Right kidney (tissue), 1 donor: ENCODE results near the gene DNAH9.
A peak's percentile ranks its signal among the peaks of the same experiment; 100 is the strongest.

Experiments used
- DNase-seq: peaks from one replicate; pipeline ENCODE4 v3.0.0-alpha.2; 2016

The DNAH9 gene

DNA sequence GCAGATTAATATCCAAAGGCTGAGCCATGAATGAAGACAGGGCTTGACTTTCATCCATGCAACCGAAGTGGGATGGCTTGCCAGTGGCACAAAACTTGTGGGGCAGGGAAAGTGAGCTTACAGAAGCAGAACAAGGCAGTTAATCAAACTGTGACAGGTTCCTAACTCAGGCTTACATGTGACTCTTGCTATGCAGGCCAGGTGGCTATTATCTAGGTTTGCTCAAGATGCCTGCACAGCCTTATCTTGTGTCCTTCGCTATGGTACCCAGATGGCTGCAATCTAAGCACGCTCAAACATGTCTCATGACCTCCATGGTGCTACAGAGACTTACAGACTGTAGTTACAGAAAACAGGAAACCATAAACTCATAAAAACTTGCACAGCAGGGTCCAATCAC, 8.6 kb upstream of the DNAH9 start:
- DNase-seq: no peak

- DNase-seq: no peak
Measured at GRCh38 chr17:11601661-11602060, 3.4 kb downstream of the DNAH9 start.

DNA sequence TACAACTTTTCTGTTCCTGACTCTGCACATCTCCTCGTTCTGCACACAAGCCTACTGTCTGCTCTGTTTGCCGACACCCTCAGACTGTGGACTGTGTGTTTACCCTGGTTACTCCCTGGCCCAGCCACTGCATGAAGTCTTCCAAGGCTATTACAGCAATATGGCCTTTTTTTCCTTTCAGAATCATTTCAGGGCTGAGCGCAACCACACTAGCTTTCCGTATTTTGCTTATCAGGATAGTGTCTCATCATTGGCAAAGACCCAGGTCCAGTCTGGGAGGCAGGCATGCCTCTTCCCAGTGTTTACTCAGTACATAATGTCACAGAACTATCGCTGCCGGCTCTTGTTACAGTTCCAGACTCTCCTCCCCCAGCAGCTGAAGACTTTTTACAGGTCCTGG, 10.1 kb downstream of the DNAH9 start:
- DNase-seq: peak; percentile 44

DNA sequence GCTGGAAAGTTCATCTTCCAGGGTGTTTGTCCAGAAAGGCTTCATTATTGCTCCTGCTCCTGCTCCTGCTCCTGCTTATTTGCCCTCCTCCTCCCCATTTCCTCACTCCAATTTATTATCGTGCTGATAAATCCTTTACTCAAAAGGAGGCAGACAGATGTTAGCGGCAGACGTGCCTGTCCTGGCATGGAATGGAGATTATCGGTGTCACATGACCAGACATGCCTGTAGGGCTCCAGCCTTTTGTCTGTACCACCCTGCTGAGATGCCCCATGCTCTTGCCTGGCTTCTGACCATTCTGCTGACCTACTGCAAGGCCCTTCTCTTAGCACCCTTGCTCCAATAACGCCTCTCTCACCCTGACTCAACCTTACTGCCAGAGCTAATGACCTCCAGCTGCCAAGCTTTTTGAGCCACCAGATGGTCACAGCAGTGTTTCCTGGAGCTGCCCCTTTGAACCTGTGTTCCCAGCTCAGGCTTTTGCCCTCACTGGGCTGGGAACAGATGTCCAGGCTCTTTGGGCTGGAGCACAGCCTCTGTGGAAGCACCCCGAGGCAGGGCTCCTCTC, 12.8 kb downstream of the DNAH9 start:
- no peak for DNase-seq

DNA sequence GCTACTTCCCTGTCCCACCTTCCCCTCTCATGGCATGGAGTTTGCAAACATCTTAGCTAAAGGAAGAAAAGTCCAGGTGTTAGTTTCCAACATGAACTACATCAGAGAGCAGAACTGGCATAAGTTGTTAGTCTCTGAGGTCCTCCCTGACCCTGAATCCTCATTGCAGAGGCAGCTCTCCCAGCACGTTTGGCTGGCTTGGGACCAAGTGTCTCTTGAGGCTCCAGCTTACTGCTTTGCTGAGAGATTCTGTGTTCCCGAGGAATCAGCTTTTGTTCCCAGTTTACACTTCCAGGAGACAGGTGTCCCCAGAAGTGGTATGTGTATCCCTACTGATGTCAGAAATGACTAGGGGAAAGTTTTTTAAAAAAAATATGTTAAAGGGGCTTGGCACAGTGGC, 14.7 kb downstream of the DNAH9 start:
- DNase-seq: no peak

DNA sequence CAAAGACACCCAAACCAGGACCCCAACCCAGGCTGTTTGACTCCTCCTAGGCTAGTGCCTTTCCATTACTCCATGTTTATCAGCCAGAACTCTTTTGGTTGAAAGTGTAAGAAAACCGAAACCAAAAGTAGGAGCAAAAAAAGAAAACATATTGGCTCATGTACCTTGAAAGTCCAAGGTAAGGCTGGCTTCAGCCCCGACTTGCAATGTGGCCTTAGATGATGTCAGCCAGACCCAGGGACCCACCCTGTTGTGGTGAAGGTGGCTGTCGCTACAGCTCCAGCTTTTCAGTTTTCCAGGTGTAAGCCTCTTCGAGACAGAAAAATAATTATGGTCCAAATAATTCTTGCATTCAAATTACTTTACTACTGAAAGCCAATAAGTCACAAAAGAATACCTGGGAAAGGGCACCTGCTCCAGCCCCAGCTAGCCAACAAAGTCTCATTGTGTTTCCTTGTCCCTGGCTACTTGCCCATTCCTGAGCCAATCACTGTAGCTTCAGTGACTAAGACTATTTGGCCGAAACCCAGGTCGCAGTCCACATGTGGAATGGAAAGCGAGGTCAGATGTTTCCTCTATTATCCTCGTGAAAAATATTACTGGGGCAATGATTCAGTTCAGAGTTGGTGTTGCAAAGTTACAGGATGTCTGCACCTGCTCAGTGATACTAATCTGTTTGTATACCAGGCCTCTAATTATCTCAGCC, 20.7 kb downstream of the DNAH9 start:
- no peak for DNase-seq

DNA sequence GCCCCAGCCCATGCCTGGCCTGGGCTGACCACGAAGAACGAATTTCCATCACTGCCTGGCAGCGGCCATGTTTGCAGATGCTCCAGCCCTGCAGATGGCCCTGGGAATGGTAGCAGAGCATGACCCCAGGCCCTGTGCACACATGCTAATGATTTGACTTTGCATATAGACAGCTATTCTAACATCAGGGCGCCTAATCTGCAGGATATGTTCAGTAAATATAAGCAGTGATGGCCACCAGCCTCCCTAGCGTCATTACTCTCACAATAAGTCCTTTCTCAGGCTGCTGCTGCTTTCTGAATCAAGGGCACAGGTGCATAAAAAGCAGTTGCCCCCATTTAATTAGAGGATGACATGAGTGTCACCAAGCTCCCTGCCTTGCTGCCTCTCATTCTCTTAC, 24.2 kb downstream of the DNAH9 start:
- no peak for DNase-seq

DNA sequence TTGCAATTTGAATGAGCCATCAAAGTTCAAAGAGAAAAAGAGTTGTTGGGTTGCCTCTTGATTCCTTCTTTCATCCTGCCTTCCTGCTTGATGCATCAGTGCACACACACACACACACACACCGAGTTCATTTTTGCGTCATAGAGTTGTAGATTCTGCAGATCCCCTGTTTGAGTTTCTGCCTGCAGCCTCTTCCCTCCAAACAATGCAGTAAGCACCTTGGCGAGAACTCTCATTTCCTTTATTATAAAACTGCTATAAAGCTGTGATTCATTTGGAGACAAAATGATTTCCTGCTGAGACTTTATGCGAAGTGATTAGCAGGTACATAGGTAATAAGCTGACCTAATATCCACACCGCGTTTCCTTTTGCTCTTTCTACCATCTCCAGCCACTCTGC, 26.7 kb downstream of the DNAH9 start:
- no peak for DNase-seq

GRCh38 chr17:11625878-11626277, 27.6 kb downstream of the DNAH9 start:
- DNase-seq: no peak

DNA sequence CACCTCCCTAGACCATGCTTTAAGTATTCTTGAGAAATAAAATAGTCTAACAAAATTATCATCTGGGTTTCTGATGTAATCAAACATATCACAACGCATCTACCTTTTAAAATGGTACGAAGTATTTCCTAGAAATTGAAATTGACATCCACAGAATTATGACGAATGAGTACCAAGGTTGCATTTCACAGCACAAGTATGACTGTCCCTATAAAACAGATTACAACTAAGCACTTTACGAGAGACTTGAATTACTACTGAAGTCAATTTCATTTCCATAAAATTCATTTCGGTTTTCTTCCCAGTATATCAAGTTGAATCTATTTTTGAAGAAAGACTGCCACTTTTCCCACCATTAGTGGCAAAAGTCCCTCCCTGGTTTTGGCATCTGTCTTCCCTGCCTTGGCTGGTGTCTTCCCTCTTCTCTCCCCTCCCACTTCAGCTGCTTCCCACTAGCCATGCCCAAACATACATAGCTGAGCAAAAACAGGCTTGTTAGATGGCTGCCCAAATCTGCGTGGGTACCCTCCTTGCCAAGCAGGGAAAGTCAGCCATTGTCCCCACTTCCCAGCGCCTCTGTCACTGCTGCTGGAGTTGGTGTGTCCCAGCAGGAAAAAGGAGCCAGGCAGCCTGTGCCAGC, 29.2 kb downstream of the DNAH9 start:
- DNase-seq: no peak

- no peak for DNase-seq
Measured at GRCh38 chr17:11628374-11628773, 30.1 kb downstream of the DNAH9 start.

DNA sequence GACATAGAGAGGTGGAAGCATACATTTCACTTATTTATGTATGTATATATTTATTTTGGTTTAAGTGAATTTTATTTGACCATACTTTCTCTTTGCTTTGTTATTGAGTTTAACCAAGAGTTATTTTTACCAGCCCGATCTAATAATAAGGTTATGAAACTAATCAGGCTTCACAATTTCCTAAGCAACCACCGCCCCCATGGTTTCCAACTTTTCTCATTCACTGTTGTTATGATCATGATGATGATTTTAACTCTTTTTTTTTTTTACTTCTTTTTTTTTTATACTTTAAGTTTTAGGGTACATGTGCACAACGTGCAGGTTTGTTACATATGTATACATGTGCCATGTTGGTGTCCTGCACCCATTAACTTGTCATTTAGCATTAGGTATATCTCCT, 30.6 kb downstream of the DNAH9 start:
- no peak for DNase-seq

DNA sequence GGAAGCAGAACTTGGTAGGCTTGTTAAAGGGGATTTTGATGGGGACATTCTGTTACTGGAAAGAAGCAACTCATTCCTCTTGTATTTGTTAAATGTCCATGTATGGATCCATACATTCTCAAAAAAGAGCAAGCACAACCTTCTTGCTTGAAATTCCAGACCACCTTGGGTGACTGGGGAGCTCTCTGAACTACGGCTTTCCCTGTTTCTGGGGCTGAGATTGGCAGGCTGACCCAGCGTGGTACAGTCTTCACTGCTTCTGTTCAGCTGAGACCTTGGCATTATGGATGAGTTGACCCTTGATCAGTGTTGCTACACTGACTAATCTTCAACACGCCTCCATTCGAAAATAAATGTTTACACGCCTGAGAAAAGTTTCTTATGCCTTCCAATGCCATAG, 38.5 kb downstream of the DNAH9 start:
- DNase-seq: no peak

GRCh38 chr17:11637796-11638195, 39.5 kb downstream of the DNAH9 start:
- DNase-seq: no peak

DNA sequence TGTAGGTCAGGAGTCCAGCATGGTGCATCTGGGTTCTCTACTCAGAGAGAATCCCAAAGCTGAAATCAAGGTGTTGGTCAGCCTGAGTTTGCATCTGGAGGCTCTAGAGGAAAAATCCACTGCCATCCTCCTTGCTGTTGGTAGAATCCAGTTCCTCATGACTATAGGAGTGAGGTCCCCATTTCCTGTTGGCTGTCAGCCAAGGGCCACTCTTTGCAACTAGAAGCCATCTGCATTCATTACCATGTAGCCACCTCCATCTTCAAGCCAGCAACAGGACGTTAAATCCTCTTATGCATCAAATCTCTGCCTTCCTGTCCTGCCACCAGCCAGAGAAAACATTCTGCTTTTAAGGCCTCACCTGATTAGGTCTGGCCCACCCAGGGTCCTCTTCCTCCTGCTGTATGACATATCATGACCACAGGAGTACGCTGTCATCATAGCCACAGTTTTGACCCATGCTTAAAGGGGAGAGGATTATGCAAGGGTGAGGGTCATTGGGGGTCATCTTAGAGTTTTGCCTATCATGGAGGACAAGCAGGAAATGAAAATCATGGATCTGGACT, 40.5 kb downstream of the DNAH9 start:
- no peak for DNase-seq

DNA sequence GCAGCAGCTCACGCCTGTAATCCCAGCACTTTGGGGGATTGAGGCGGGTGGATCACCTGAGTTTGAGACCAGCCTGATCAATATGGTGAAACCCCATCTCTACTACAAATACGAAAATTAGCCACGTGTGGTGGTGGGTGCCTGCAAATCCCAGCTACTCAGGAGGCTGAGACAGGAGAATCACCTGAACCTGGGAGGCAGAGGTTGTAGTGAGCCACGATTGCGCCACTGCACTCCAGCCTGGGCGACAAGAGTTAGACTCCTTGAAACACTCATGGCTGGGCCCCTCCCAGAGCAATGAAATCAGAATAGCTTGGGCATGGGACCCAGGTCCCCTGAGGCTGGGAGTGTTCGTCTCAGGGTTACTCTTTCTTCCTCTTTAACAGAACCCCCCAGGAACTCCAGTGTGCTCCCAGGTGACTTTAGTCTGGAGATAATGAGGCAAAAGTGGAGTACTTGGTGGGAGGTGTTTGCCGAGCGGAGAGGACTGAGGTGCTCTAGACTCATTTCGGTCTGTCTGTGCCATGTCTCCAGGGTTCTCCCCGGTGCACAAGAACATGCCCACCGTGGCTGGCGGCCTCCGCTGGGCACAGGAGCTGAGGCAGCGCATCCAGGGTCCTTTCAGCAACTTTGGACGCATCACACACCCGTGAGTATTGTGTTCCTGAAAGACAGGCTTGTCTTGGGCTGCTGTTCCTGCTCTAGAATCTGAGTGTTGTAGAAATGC, 41.6 kb downstream of the DNAH9 start:
- no peak for DNase-seq

- no peak for DNase-seq
Measured at GRCh38 chr17:11640463-11640814, 42.2 kb downstream of the DNAH9 start.

DNA sequence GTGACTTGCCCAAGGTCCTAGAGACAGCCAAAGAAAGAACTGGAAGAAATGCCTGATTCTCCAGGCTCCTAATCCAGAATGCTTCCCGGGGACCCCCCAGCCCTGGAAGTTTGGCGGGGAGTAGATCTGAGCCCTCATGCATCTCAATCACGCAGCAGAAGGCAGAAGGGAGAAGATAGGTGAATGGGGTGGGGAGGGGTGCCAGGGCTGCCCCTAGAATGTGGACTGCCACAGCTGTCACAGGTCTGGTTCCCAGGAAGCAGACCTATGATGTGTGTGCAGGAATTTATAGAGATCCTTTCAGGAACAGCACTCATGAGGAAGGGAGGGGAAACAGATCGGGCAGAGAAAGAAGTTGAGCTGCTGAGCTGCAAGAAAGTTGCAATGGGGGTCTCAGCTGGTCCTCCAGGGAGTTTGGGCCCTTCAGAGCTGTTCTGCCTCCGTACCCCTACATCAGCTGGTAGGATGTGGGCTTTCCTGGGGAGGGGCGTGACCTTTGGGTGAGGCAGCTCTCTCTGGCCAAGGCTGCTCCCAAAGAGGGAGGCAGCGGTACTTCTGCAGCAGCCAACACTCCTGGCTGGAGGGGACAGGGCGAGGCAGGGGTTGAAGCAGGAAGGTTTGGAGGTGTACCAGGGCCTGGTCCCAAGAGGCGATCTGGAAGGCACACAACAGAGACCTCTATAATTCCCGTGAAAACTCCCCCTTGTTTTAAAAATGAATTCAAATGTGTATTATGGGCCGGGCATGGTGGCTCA, 43.4 kb downstream of the DNAH9 start:
- no peak for DNase-seq

- DNase-seq: no peak
Measured at GRCh38 chr17:11642655-11643054, 44.4 kb downstream of the DNAH9 start.

DNA sequence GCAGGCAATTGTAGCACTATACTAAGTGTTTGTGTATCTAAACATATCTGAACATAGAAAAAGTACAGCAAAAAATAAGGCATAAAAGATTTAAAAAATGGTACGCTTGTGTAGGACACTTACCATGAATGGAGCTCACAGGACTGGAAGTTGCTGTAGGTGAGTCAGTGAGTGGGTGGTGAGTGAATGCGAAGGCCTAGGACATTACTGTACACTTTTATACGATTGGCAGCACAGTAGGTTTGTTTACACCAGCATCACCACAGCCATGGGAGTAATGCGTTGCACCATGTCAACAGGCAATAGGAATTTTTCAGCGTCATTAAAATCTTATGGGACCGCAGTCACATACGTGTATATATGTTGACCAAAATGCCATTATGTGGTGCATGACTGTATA, 45.6 kb downstream of the DNAH9 start:
- DNase-seq: no peak

DNA sequence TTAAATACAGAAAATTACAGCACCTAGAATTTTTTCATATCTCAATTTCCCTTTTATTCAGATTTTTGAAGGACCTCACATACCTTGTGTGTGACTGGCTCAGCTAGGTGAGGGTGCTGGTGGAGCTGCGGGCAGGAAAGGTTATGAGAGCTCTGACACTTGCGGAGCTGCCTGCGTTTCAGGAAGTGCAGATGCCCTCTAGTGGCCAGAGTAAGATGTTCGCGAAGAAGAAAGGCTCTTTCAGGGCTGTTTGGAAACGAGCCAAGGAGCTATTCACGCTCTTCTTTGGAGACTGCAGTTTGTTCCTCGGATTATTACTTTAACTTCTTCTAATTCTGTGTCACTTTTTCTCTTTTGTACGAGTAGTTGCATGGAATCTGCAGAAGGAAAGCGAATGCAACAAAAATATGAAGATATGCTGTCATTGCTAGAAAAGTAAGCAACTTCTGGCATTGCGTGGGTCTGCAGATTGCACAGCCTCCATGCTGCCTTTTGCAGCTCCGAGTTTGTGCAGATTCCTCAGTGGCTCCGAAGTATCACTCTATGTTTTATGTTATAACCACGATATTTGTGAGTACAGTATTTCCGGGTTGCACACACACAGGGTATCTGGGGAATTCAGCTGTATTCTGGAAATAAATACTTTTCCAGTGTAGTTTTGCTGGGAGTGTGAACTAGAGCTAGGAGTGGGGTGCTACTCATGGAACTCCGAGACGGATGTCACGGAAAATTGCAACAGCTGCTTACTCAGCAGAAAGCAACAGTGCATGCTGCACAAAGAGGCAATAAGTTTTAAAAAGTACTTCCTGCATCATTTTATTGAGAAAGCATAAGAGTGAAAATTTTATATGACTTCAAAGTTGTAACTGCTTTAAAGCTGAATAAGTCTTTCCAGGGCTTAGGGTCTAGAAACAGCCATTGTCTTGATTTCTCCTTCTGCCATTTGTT, 46.3 kb downstream of the DNAH9 start:
- peak; percentile 51 for DNase-seq
